Upper lobe of right lung (tissue), 1 donor: ENCODE data around the gene SIK2. TPM values are rescaled to one million over a fixed set of nuclear protein-coding genes. Genes with fewer than 3 reads are reported as not detected.

ENCODE experiments used
- ATAC-seq: fragments of 200-7000 bp; cut with Tn5 transposase; one replicate; pipeline ENCODE4 v1.9.1; 2020; ENCODE audit warnings: mild to moderate bottlenecking, moderate library complexity
- DNase-seq: peaks from one replicate; pipeline ENCODE4 v3.0.0-alpha.2; 2020
- H3K27ac ChIP-seq: fragments of 200-600 bp; one replicate; pipeline ENCODE4 v1.8.0; 2022
- H3K27me3 ChIP-seq: fragments of 200-600 bp; one replicate; pipeline ENCODE4 v1.8.0; 2022; ENCODE audit warnings: mild to moderate bottlenecking
- H3K36me3 ChIP-seq: fragments of 200-600 bp; one replicate; pipeline ENCODE4 v1.8.0; 2022
- H3K4me1 ChIP-seq: fragments of 200-600 bp; one replicate; pipeline ENCODE4 v1.8.0; 2022
- H3K4me3 ChIP-seq: fragments of 200-600 bp; one replicate; pipeline ENCODE4 v1.8.0; 2022; ENCODE audit warnings: mild to moderate bottlenecking
- H3K9me3 ChIP-seq: fragments of 200-600 bp; one replicate; pipeline ENCODE4 v1.8.0; 2022
- intact Hi-C: fragments of 100-400 bp; cut with DNase I; formaldehyde crosslinking; loops from one replicate; pipeline ENCODE4 v1.11.0; 2022
- total RNA-seq: library from RNA; stranded (reverse); fragmentation: NEBNext Ultra II Directional; extraction: Animal tissue kit (Norgen Biotek cat#: 25700); gene quantifications from one replicate; pipeline ENCODE4 v1.2.1, GENCODE V29; 2021
- TF ChIP-seq, protein P1 (sequence below): fragments of 200-600 bp; IDR thresholded peaks from one replicate; pipeline ENCODE4 v1.8.0; 2022; ENCODE audit warnings: antibody characterized with exemption
- donor health status: DM: no; HTN: yes; CAD: no; lungs with severe emphysema.

The SIK2 gene
- total RNA-seq, 1 donor from 2014 or later, result 32.6 TPM

DNA sequence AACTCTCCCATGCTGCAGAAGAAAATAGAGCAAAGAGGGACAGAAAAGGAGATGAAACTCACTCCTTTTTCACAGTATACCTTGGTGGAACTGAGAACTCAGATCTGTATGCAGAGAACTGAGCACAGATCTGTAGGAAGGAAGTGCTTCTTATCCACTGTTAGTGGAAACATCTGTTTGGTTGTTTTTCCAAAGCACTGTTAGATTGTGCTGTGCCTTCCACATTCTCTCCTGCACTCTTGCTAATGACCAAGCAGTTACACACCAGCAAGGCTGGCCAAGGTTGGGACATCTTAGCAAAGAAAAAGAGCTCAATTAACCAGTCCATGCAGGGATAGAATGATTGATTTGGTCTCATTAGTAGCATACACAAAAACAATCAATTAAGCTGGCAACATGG lies 20.1 kb upstream of the SIK2 start:
- H3K27ac ChIP-seq, result no peak overlapping the region
- intact Hi-C loops, result no loop called here
- TF ChIP-seq, protein P1, sequence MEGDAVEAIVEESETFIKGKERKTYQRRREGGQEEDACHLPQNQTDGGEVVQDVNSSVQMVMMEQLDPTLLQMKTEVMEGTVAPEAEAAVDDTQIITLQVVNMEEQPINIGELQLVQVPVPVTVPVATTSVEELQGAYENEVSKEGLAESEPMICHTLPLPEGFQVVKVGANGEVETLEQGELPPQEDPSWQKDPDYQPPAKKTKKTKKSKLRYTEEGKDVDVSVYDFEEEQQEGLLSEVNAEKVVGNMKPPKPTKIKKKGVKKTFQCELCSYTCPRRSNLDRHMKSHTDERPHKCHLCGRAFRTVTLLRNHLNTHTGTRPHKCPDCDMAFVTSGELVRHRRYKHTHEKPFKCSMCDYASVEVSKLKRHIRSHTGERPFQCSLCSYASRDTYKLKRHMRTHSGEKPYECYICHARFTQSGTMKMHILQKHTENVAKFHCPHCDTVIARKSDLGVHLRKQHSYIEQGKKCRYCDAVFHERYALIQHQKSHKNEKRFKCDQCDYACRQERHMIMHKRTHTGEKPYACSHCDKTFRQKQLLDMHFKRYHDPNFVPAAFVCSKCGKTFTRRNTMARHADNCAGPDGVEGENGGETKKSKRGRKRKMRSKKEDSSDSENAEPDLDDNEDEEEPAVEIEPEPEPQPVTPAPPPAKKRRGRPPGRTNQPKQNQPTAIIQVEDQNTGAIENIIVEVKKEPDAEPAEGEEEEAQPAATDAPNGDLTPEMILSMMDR, result no peak
- H3K9me3 ChIP-seq, result no peaks in the 10 kb centered on the region
- no peaks in the 10 kb centered on the region for H3K27me3 ChIP-seq
- ATAC-seq, result no peak
- no peaks in the 10 kb centered on the region for H3K4me1 ChIP-seq
- H3K36me3 ChIP-seq, result no peaks in the 10 kb centered on the region
- no peak for DNase-seq
- H3K4me3 ChIP-seq, result no peak overlapping the region

DNA sequence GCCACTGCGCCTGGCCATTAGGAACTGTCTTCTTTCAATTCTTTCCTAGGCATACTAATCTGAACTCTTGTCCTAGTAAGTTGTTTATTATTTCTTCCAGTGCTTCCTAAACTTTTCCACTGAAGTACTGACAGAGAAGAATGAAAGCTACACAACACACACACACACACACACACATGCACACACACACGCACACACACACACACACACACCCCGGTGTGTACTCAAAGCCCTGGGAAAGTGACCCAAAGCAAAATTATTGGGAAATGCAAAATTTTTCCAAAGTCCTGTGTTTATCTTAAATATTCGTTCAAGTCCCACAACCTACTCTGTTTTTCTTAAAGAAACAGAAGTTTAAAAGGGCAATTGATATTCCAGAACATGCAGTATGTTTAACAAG lies 19.4 kb upstream of the SIK2 start:
- DNase-seq, result no peak
- TF ChIP-seq, protein P1, result no peak

DNA sequence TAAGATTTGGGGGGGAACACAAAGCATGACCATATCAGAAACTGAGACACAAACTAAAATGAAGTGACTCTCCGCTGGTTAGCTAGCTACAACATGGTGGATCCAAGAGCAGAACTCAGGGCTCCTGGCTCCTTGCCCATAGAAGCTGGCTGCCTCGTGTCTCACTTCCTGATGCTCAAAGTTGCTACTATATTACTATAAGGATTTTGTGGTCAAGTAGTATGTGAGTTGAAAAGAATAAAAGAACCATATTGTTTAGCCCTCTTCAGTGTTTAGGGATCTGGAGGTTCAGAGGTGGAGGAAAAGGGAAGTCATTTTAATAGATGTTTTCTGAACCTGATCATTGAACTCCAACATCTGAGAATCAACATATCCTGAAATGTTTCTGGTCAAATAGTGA lies 16.9 kb upstream of the SIK2 start:
- DNase-seq, result no peak

More for the DNA sequence above, 19.4 kb upstream of the SIK2 start:
- ATAC-seq, result no peak
- no peak overlapping the region for H3K27ac ChIP-seq
- H3K4me1 ChIP-seq, result no peaks in the 10 kb centered on the region
- intact Hi-C loops, result no loop called here
- H3K4me3 ChIP-seq, result no peak overlapping the region
- no peaks in the 10 kb centered on the region for H3K36me3 ChIP-seq
- H3K9me3 ChIP-seq, result no peaks in the 10 kb centered on the region
- no peaks in the 10 kb centered on the region for H3K27me3 ChIP-seq

DNA sequence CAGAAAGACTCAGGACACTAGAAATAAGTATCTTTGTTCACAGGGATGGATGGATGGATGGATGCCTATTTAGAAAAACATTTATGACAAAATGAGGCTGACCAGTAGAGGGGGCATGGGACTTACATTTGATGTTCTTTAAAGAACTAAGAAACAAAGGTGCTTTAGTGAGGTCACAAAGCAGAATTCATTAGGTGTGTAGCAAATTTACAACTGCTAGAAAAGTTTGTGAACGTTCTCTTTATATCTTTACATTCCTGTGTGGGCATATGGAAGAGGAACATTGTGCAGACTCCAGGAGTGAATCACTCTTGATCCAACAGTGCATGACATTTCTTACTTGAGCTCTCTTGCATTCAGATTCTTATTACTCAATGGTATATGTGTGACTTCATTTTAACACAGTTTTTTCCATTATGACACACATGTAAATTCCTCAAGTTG lies 15.8 kb upstream of the SIK2 start:
- no peaks in the 10 kb centered on the region for H3K4me1 ChIP-seq
- TF ChIP-seq, protein P1, result peak; percentile 64
- no peaks in the 10 kb centered on the region for H3K36me3 ChIP-seq
- no peak overlapping the region for H3K4me3 ChIP-seq
- H3K27me3 ChIP-seq, result no peaks in the 10 kb centered on the region
- H3K27ac ChIP-seq, result no peak overlapping the region
- no peak for DNase-seq
- H3K9me3 ChIP-seq, result no peaks in the 10 kb centered on the region
- intact Hi-C loops, result no loop called here
- ATAC-seq, result peak; percentile 76

More for the DNA sequence above, 16.9 kb upstream of the SIK2 start:
- no peaks in the 10 kb centered on the region for H3K4me1 ChIP-seq
- no peak overlapping the region for H3K4me3 ChIP-seq
- H3K9me3 ChIP-seq, result no peaks in the 10 kb centered on the region
- no peaks in the 10 kb centered on the region for H3K27me3 ChIP-seq
- ATAC-seq, result peak; percentile 56
- no peak overlapping the region for H3K27ac ChIP-seq
- H3K36me3 ChIP-seq, result no peaks in the 10 kb centered on the region
- intact Hi-C loops, result no loop called here
- TF ChIP-seq, protein P1, result no peak

DNA sequence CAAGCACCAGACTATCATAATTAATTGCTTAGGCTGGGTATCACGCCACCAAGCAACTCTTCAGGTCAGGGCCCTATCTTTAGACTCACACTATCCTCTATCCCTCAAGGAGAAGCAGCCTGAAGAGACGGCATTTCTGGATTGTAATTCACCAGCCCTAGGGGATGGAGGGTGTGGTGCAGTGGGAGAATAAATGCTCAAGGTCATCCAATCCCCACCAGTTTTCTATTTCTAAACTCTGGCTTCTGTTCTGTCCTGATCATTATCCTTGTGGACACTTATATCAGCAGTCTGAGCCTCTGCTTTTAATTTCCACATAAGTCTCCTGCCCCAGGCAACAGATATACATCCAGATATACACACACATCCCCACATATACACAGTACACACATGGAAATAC lies 13.1 kb upstream of the SIK2 start:
- intact Hi-C loops, result no loop called here

More for the DNA sequence above, 13.1 kb upstream of the SIK2 start:
- H3K4me1 ChIP-seq, result no peaks in the 10 kb centered on the region
- no peak overlapping the region for H3K4me3 ChIP-seq
- no peak for ATAC-seq
- no peaks in the 10 kb centered on the region for H3K9me3 ChIP-seq
- no peak overlapping the region for H3K27ac ChIP-seq
- TF ChIP-seq, protein P1, result no peak
- no peaks in the 10 kb centered on the region for H3K27me3 ChIP-seq
- no peaks in the 10 kb centered on the region for H3K36me3 ChIP-seq
- DNase-seq, result no peak
